OCI-LY7 (cell line): Measurements from ENCODE around the gene RFX7. TPM values are rescaled to one million over a fixed set of nuclear protein-coding genes. Genes with fewer than 3 reads are reported as not detected.

Experiments
- BruUV-seq: library from RNA; stranded (reverse); fragments of 400-500 nt; replicated peaks from 2 replicates; lab custom pipeline; 2021; lab: Mats Ljungman, UMichigan
- CTCF ChIA-PET: fragments of 300-600 bp; sonication (Branson Sonifier 250); formaldehyde crosslinking; loops from one replicate; lab custom pipeline; 2022; ENCODE audit warnings: antibody characterized with exemption; ENCODE audit not compliant: unreplicated experiment; lab: Charles Lee
- POLR2A ChIA-PET: fragments of 300-600 bp; sonication (Branson Sonifier 250); formaldehyde crosslinking; loops from one replicate; lab custom pipeline; 2022; ENCODE audit warnings: antibody characterized with exemption; lab: Charles Lee
- DNase-seq: peaks from one replicate; pipeline ENCODE4 v3.0.0-alpha.2; 2015; ENCODE audit warnings: low spot score
- H2AFZ ChIP-seq: fragments of 200-600 bp; sonication (generic), shearing (Covaris generic); 2 replicates; pipeline ENCODE4 v1.6.1; 2014; ENCODE audit warnings: mild to moderate bottlenecking, antibody characterized with exemption, low read length, moderate library complexity
- H3K27ac ChIP-seq: fragments of 200-600 bp; sonication (generic); 2 replicates; pipeline ENCODE4 v1.5.1; 2014; ENCODE audit warnings: mixed run types, low read depth, mild to moderate bottlenecking, moderate library complexity, low read length, inconsistent platforms; ENCODE audit not compliant: poor library complexity, severe bottlenecking
- H3K36me3 ChIP-seq: fragments of 200-600 bp; sonication (generic); 2 replicates; pipeline ENCODE4 v1.6.1; 2014; ENCODE audit warnings: mild to moderate bottlenecking, antibody characterized with exemption, low read length, moderate library complexity, mixed read lengths; ENCODE audit not compliant: insufficient read depth
- H3K4me1 ChIP-seq: fragments of 200-600 bp; sonication (generic); 2 replicates; pipeline ENCODE4 v1.5.1; 2014; ENCODE audit warnings: mild to moderate bottlenecking, low read length; ENCODE audit not compliant: insufficient read depth, poor library complexity, severe bottlenecking
- H3K4me2 ChIP-seq: fragments of 200-600 bp; sonication (generic); 2 replicates; pipeline ENCODE4 v1.6.1; 2014; ENCODE audit warnings: mild to moderate bottlenecking, low read length
- H3K4me3 ChIP-seq: fragments of 200-600 bp; sonication (generic); 2 replicates; pipeline ENCODE4 v1.5.1; 2014; ENCODE audit warnings: mild to moderate bottlenecking, low read depth, low read length; ENCODE audit not compliant: poor library complexity, severe bottlenecking
- H3K79me2 ChIP-seq: fragments of 200-600 bp; sonication (generic); 2 replicates; pipeline ENCODE4 v1.6.1; 2016; ENCODE audit warnings: low read depth, mild to moderate bottlenecking, low read length, moderate library complexity, mixed read lengths; ENCODE audit not compliant: insufficient read depth
- H3K9me2 ChIP-seq: fragments of 200-600 bp; sonication (generic); 2 replicates; pipeline ENCODE4 v1.6.1; 2016; ENCODE audit warnings: mild to moderate bottlenecking, low read length, mixed read lengths; ENCODE audit not compliant: insufficient read depth
- H3K9me3 ChIP-seq: fragments of 200-600 bp; sonication (generic); 2 replicates; pipeline ENCODE4 v1.6.1; 2014; ENCODE audit warnings: mild to moderate bottlenecking, mixed run types, low read length, mixed read lengths
- H4K20me1 ChIP-seq: fragments of 200-600 bp; sonication (generic); 2 replicates; pipeline ENCODE4 v1.6.1; 2014; ENCODE audit warnings: mild to moderate bottlenecking, antibody characterized with exemption, low read length, moderate library complexity, mixed read lengths; ENCODE audit not compliant: insufficient read depth
- EZH2phosphoT487 ChIP-seq: fragments of 200-600 bp; sonication (generic); IDR thresholded peaks from 2 replicates; pipeline ENCODE4 v1.6.1; 2018; ENCODE audit warnings: low read depth, borderline replicate concordance, mild to moderate bottlenecking, mixed run types, antibody characterized with exemption, low read length, moderate library complexity, mixed read lengths
- intact Hi-C: fragments of 100-400 bp; cut with micrococcal nuclease; formaldehyde crosslinking; loops from one replicate; pipeline ENCODE4 v1.10.0; 2022; ENCODE audit not compliant: unreplicated experiment
- total RNA-seq, 2 experiments: library from RNA; depleted of rRNA in 1 of 2; stranded (reverse); fragments of >200 nt in 1 of 2; shearing (Covaris generic) in 1 of 2; gene quantifications; 2 replicates each; pipeline ENCODE4 v1.2.3, GENCODE V29; 2014 to 2022
- TF ChIP-seq, protein P1 (sequence below): fragments of 200-600 bp; sonication (generic); conservative IDR thresholded peaks from 2 replicates; pipeline ENCODE4 v1.5.1; 2014; ENCODE audit warnings: mild to moderate bottlenecking, antibody characterized with exemption, low read length, moderate library complexity, mixed read lengths

Gene RFX7
- total RNA-seq, 2 experiments from 2014 or later: 10.3 to 33.9 TPM

DNA sequence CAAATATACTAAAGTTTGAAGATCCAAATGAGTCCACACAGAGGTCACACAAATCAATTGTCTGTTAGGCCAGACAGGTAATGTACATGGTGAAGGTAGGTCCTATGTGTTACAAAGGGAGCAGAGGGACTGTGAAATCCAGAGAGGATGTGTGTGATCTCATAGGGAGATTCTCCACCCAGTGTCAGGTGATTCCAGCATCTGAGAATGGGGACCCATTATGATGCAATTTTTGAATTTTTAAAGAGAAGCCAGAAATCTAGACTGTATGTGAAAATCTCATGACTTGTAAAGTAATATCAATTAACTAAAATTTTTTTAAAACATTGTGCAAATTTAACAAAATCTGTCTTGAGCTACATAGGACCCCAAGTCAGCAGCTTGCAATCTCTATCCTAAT, 192.0 kb downstream of the RFX7 start:
- H3K4me1 ChIP-seq: no peaks in the 10 kb centered on the region
- H3K36me3 ChIP-seq: no peaks in the 10 kb centered on the region
- no peak for TF ChIP-seq EZH2phosphoT487
- TF ChIP-seq, protein P1, sequence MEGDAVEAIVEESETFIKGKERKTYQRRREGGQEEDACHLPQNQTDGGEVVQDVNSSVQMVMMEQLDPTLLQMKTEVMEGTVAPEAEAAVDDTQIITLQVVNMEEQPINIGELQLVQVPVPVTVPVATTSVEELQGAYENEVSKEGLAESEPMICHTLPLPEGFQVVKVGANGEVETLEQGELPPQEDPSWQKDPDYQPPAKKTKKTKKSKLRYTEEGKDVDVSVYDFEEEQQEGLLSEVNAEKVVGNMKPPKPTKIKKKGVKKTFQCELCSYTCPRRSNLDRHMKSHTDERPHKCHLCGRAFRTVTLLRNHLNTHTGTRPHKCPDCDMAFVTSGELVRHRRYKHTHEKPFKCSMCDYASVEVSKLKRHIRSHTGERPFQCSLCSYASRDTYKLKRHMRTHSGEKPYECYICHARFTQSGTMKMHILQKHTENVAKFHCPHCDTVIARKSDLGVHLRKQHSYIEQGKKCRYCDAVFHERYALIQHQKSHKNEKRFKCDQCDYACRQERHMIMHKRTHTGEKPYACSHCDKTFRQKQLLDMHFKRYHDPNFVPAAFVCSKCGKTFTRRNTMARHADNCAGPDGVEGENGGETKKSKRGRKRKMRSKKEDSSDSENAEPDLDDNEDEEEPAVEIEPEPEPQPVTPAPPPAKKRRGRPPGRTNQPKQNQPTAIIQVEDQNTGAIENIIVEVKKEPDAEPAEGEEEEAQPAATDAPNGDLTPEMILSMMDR: no peak
- no peak overlapping the region for H3K4me3 ChIP-seq
- H3K9me3 ChIP-seq: no peaks in the 10 kb centered on the region
- no peak overlapping the region for H2AFZ ChIP-seq
- no TSS peak for BruUV-seq
- no peaks in the 10 kb centered on the region for H3K9me2 ChIP-seq
- no peak overlapping the region for H3K27ac ChIP-seq
- H3K79me2 ChIP-seq: no peaks in the 10 kb centered on the region
- no peak overlapping the region for H3K4me2 ChIP-seq
- no peak for DNase-seq
- ChIA-PET CTCF (no interaction called here), POLR2A (interaction anchor here (0.9 kb wide), 1 partner anchor 1172 kb away, joined by 3 read pairs; no protein-coding TSS in a partner anchor)
- no peaks in the 10 kb centered on the region for H4K20me1 ChIP-seq
- intact Hi-C loops: loop anchor here (2.0 to 10.0 kb wide), 3 partner anchors 207 to 403 kb away; no protein-coding TSS in a partner anchor

DNA sequence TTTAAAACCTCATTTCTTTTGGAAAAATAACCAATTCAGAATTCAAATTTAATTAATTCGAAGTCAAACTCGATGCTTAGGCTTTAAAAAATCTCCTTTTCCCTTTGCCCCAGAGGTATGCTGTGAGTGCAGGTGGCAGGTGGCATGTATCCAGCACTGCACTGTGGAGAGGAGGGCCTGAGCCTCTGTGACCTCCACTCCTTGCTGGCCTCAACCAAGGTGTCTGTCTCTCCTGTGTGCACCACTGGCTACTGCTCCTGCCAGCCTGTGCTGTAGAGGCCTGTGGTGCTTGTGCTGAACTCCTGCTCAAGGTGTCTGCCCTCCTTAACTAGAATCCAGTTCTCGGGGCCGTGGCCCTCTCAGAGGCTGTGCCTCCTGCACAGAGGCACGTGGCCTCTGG, 194.1 kb downstream of the RFX7 start:
- TF ChIP-seq EZH2phosphoT487: no peak
- TF ChIP-seq, protein P1: no peak
- intact Hi-C loops: no loop called here

DNA sequence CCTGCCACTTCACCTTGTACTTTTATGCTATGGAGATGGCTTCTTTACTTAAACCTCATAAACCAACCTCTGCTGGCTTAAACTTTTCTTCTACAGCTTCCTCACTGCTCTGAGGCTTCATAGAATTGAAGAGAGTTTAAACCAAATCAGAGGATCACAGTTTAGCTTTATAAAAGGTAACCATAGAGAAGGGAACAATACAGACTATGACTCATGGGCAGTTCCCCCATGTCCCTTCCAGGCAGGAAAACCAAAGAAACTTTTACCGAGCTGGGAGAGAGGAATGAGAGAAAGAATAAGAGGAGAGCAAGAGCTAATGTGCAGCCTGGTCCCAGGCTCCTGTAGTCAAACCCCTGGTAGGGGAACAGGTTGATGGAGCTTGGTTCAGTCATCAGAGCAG, 196.3 kb downstream of the RFX7 start:
- no peaks in the 10 kb centered on the region for H3K4me1 ChIP-seq
- DNase-seq: no peak
- H3K79me2 ChIP-seq: no peaks in the 10 kb centered on the region
- no peaks in the 10 kb centered on the region for H4K20me1 ChIP-seq
- H3K9me3 ChIP-seq: no peaks in the 10 kb centered on the region
- no TSS peak for BruUV-seq
- ChIA-PET CTCF (no interaction called here), POLR2A (interaction anchor here (1.0 kb wide), 1 partner anchor 10 kb away, joined by 3 read pairs; no protein-coding TSS in a partner anchor)
- H3K36me3 ChIP-seq: no peaks in the 10 kb centered on the region
- TF ChIP-seq, protein P1: no peak
- no peak for TF ChIP-seq EZH2phosphoT487
- no peak overlapping the region for H3K4me3 ChIP-seq
- H3K27ac ChIP-seq: no peak overlapping the region
- intact Hi-C loops: no loop called here
- no peaks in the 10 kb centered on the region for H3K9me2 ChIP-seq
- H2AFZ ChIP-seq: no peak overlapping the region
- H3K4me2 ChIP-seq: no peak overlapping the region

More for the DNA sequence above, 194.1 kb downstream of the RFX7 start:
- CTCF ChIA-PET: no interaction called here
- Histone ChIP-seq H3K4me1 (no peaks in the 10 kb centered on the region), H4K20me1 (no peaks in the 10 kb centered on the region), H3K27ac (no peak overlapping the region), H3K4me3 (no peak overlapping the region), H3K4me2 (no peak overlapping the region), H2AFZ (no peak overlapping the region), H3K79me2 (no peaks in the 10 kb centered on the region), H3K9me3 (no peaks in the 10 kb centered on the region), H3K9me2 (no peaks in the 10 kb centered on the region), H3K36me3 (no peaks in the 10 kb centered on the region)
- DNase-seq: no peak
- no TSS peak for BruUV-seq
- POLR2A ChIA-PET: no interaction called here
